PC-3 (cell line): Measurements from ENCODE around the gene NHERF2. TPM values are rescaled to one million over a fixed set of nuclear protein-coding genes. Genes with fewer than 3 reads are reported as not detected.

Experiments used
- ATAC-seq: fragments of 200-7000 bp; cut with Tn5 transposase; 2 replicates; pipeline ENCODE4 v1.9.1; 2020; ENCODE audit warnings: mild to moderate bottlenecking, moderate library complexity
- BruUV-seq: library from RNA; stranded (reverse); fragments of 400-500 nt; replicated peaks from 2 replicates; lab custom pipeline; 2021; lab: Mats Ljungman, UMichigan
- CTCF ChIA-PET: fragments of 300-600 bp; sonication (Branson Sonifier 250); formaldehyde crosslinking; loops from one replicate; lab custom pipeline; 2022; ENCODE audit warnings: antibody characterized with exemption; lab: Charles Lee
- POLR2A ChIA-PET: fragments of 300-600 bp; sonication (Branson Sonifier 250); formaldehyde crosslinking; loops from one replicate; lab custom pipeline; 2022; ENCODE audit warnings: antibody characterized with exemption; ENCODE audit not compliant: unreplicated experiment; lab: Charles Lee
- DNase-seq: peaks from one replicate; pipeline ENCODE4 v3.0.0-alpha.2; 2015
- H2AFZ ChIP-seq: fragments of 300-600 bp; sonication (generic); 2 replicates; pipeline ENCODE4 v1.6.0; 2016; ENCODE audit warnings: antibody characterized with exemption, low read length
- H3F3A ChIP-seq: fragments of 300-600 bp; sonication (generic); one replicate; pipeline ENCODE4 v1.6.0; 2017; ENCODE audit warnings: antibody characterized with exemption, low read length, control low read depth, mild to moderate bottlenecking; ENCODE audit not compliant: unreplicated experiment
- H3K27ac ChIP-seq: fragments of 300-600 bp; sonication (generic); 2 replicates; pipeline ENCODE4 v1.5.1; 2016; ENCODE audit warnings: mild to moderate bottlenecking, low read length
- H3K27me3 ChIP-seq: fragments of 300-600 bp; sonication (generic); 2 replicates; pipeline ENCODE4 v1.6.1; 2016; ENCODE audit warnings: low read length, mixed read lengths
- H3K36me3 ChIP-seq: fragments of 300-600 bp; sonication (generic); 2 replicates; pipeline ENCODE4 v1.6.1; 2016; ENCODE audit warnings: low read depth, mixed run types, low read length, mixed read lengths
- H3K4me1 ChIP-seq: fragments of 300-600 bp; sonication (generic); 2 replicates; pipeline ENCODE4 v1.5.1; 2016; ENCODE audit warnings: low read length; ENCODE audit not compliant: insufficient read depth
- H3K4me2 ChIP-seq: fragments of 300-600 bp; sonication (generic); 2 replicates; pipeline ENCODE4 v1.6.0; 2016; ENCODE audit warnings: low read length
- H3K4me3 ChIP-seq: fragments of 300-600 bp; sonication (generic); 2 replicates; pipeline ENCODE4 v1.5.1; 2016; ENCODE audit warnings: mild to moderate bottlenecking, low read length, mixed read lengths
- H3K79me2 ChIP-seq: fragments of 300-600 bp; sonication (generic); 2 replicates; pipeline ENCODE4 v1.6.1; 2017; ENCODE audit warnings: low read length, mixed read lengths
- H3K9ac ChIP-seq: fragments of 300-600 bp; sonication (generic); 2 replicates; pipeline ENCODE4 v1.6.0; 2016; ENCODE audit warnings: mild to moderate bottlenecking, low read length
- H3K9me2 ChIP-seq: fragments of 300-600 bp; sonication (generic); replicated peaks from 2 replicates; pipeline ENCODE4 v1.6.1; 2016; ENCODE audit warnings: mixed run types, low read length, mixed read lengths
- H3K9me3 ChIP-seq: fragments of 300-600 bp; sonication (generic); 2 replicates; pipeline ENCODE4 v1.6.1; 2016; ENCODE audit warnings: low read length, mixed read lengths
- H4K20me1 ChIP-seq: fragments of 300-600 bp; sonication (generic); 2 replicates; pipeline ENCODE4 v1.6.1; 2016; ENCODE audit warnings: low read length, mixed read lengths
- EZH2 ChIP-seq: fragments of 300-600 bp; sonication (generic); IDR thresholded peaks from one replicate; pipeline ENCODE4 v1.6.1; 2017; ENCODE audit warnings: antibody characterized with exemption, mild to moderate bottlenecking, low read length; ENCODE audit not compliant: unreplicated experiment
- EZH2phosphoT487 ChIP-seq: fragments of 300-600 bp; sonication (generic); IDR thresholded peaks from 2 replicates; pipeline ENCODE4 v1.6.1; 2018; ENCODE audit warnings: mild to moderate bottlenecking, antibody characterized with exemption, low read length, borderline replicate concordance
- intact Hi-C: fragments of 100-400 bp; cut with micrococcal nuclease; formaldehyde crosslinking; loops from 2 replicates; pipeline ENCODE4 v1.9.0; 2023
- total RNA-seq: library from RNA; depleted of rRNA; stranded (reverse); fragments of >200 nt; gene quantifications from 2 replicates; pipeline ENCODE4 v1.2.3, GENCODE V29; 2014
- TF ChIP-seq, protein P1 (sequence below): fragments of 300-600 bp; sonication (generic); conservative IDR thresholded peaks from 2 replicates; pipeline ENCODE4 v1.5.1; 2017; ENCODE audit warnings: antibody characterized with exemption, low read depth, mild to moderate bottlenecking, low read length

Gene NHERF2
- total RNA-seq, 1 experiment from 2014 or later: 145 TPM

DNA sequence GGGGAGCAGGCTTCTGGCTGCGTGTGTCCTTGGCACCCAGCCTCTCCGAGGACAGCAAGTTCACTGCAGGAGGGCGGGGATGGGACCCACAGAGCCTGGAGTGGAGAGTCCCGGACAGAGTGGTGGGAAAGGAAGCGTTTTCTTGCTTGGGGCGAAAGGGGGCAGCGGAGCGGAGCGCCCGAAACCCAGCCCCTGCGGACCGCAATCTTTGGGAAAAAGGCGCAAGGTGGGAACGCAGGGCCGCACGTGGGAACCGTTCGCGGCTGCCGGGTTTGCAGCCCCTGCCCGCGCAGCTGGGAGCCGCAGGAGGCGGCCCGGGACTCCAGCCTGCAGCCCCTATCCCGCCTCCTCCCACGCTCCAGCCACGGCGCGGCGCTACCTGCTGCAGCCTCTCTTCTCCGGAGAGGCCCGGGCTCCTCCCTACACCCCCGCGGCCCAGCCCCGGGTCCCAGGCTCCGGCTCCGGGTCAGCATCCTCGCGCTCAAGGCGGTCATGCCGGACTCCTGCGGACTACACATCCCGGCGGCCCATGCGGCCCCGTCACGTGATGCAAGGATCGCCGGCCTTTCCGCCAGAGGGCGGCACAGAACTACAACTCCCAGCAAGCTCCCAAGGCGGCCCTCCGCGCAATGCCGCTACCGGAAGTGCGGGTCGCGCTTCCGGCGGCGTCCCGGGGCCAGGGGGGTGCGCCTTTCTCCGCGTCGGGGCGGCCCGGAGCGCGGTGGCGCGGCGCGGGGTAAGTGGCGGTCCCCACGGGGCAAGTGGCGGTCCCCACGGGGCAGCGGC lies 20.8 kb downstream of the NHERF2 start, which contains the start of the genes NTHL1 and TSC2:
NTHL1 (minus strand) TSS at position 505 of the 786 bp plus-strand sequence; CDS start at position 494, 11 bp downstream.
TSC2 (plus strand) TSS at position 656 of the 786 bp plus-strand sequence. CDS start 631 bp downstream, outside the sequence.
- Histone ChIP-seq H3F3A (no peaks in the 10 kb centered on the region), H3K4me2 (peak within 1 kb of the TSS; percentile 99), H2AFZ (peak within 1 kb of the TSS; percentile 83), H3K36me3 (no peaks in the 10 kb centered on the region), H3K79me2 (peaks cover 44% of the 10 kb centered on the region), H3K4me1 (peaks cover 36% of the 10 kb centered on the region), H3K9me2 (no peaks in the 10 kb centered on the region), H3K9me3 (no peaks in the 10 kb centered on the region), H3K4me3 (peak within 1 kb of the TSS; percentile 94), H4K20me1 (no peaks in the 10 kb centered on the region), H3K27me3 (no peaks in the 10 kb centered on the region), H3K9ac (peak within 1 kb of the TSS; percentile 84), H3K27ac (peak within 1 kb of the TSS; percentile 71)
- peak; percentile 91 for ATAC-seq
- intact Hi-C loops: no loop called here
- POLR2A ChIA-PET: interaction anchor here (0.6 to 1.0 kb wide), 3 partner anchors 9 to 14 kb away, joined by 3 read pairs; no protein-coding TSS in a partner anchor
- peak; percentile 92 for DNase-seq
- no peak for TF ChIP-seq EZH2
- TF ChIP-seq, protein P1, sequence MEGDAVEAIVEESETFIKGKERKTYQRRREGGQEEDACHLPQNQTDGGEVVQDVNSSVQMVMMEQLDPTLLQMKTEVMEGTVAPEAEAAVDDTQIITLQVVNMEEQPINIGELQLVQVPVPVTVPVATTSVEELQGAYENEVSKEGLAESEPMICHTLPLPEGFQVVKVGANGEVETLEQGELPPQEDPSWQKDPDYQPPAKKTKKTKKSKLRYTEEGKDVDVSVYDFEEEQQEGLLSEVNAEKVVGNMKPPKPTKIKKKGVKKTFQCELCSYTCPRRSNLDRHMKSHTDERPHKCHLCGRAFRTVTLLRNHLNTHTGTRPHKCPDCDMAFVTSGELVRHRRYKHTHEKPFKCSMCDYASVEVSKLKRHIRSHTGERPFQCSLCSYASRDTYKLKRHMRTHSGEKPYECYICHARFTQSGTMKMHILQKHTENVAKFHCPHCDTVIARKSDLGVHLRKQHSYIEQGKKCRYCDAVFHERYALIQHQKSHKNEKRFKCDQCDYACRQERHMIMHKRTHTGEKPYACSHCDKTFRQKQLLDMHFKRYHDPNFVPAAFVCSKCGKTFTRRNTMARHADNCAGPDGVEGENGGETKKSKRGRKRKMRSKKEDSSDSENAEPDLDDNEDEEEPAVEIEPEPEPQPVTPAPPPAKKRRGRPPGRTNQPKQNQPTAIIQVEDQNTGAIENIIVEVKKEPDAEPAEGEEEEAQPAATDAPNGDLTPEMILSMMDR: peak; percentile 12; the same call in 1 of the 2 replicates
- no peak for TF ChIP-seq EZH2phosphoT487
- CTCF ChIA-PET: interaction anchor here (0.7 kb wide), 1 partner anchor 25 kb away, joined by 3 read pairs; no protein-coding TSS in a partner anchor
- no TSS peak for BruUV-seq

DNA sequence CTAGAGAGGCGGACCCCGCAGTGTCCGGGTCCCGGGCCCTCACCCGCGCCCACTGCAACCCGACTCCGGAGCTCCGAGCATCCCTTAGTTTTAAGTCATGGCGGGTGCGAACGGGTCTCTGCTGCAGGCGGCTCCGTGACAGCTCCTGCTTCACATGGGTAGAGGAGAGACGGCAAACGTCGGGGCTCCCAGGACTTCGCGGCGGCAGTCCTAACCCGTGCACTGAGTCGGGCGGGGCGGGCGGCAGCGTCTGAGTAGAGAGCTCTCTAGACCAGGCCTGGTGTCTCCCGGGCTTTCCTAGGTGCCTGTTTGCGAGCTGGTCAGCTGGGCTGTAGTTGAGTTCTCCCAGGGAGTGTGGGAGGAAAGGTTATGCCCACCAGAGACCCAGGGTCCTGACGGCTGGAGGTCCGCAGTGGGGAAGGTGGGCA lies 21.4 kb downstream of the NHERF2 start:
- peak overlapping the region; percentile 94 for H3K4me3 ChIP-seq
- H3K4me1 ChIP-seq: peaks cover 33% of the 10 kb centered on the region
- H2AFZ ChIP-seq: peak overlapping the region; percentile 83
- peak overlapping the region; percentile 84 for H3K9ac ChIP-seq
- H3K79me2 ChIP-seq: peaks cover 44% of the 10 kb centered on the region
- BruUV-seq: no TSS peak
- no peak for TF ChIP-seq EZH2phosphoT487
- TF ChIP-seq, protein P1: no peak
- TF ChIP-seq EZH2: no peak
- ATAC-seq (peak; percentile 8), DNase-seq (no peak)
- H3K4me2 ChIP-seq: peak overlapping the region; percentile 99
- POLR2A ChIA-PET: interaction anchor here (0.8 to 1.0 kb wide), 2 partner anchors 9 to 15 kb away, joined by 3 read pairs; no protein-coding TSS in a partner anchor
- H3K27ac ChIP-seq: no peak overlapping the region
- no peaks in the 10 kb centered on the region for H3K9me3 ChIP-seq
- no peaks in the 10 kb centered on the region for H3K36me3 ChIP-seq
- no peaks in the 10 kb centered on the region for H3K9me2 ChIP-seq
- no peaks in the 10 kb centered on the region for H4K20me1 ChIP-seq
- H3K27me3 ChIP-seq: no peaks in the 10 kb centered on the region
- CTCF ChIA-PET: no interaction called here
- no peaks in the 10 kb centered on the region for H3F3A ChIP-seq
- intact Hi-C loops: no loop called here
